Gastroesophageal sphincter (tissue), 4 donors: ENCODE measurements around the gene FMR1. TPM values are rescaled to one million over a fixed set of nuclear protein-coding genes. Genes with fewer than 3 reads are reported as not detected.

Experiments
- ATAC-seq: fragments of 150-250 bp; one replicate; pipeline ENCODE4 v1.9.1; 2016; ENCODE audit warnings: mild to moderate bottlenecking, moderate library complexity
- H3K27ac ChIP-seq, 4 donors: fragments of 200-600 bp; sonication (generic) in 3 of 4; 1 replicate in 3 of 4; 2 replicates in 1 of 4; pipeline ENCODE4 v1.5.1; 2016 to 2019
- H3K27me3 ChIP-seq: fragments of 200-600 bp; sonication (generic); one replicate; pipeline ENCODE4 v1.5.1; 2019
- H3K36me3 ChIP-seq, 2 donors: fragments of 200-600 bp; sonication (generic); one replicate each; pipeline ENCODE4 v1.5.1; 2019; ENCODE audit warnings: control low read depth in 1 of 2
- H3K4me1 ChIP-seq, 3 donors: fragments of 200-600 bp; sonication (generic); 1 replicate in 2 of 3; 2 replicates in 1 of 3; pipeline ENCODE4 v1.5.1; 2016 to 2019; ENCODE audit warnings: control low read depth in 2 of 3
- H3K4me3 ChIP-seq, 2 donors: fragments of 200-600 bp; sonication (generic); one replicate each; pipeline ENCODE4 v1.5.1; 2019; ENCODE audit warnings: mild to moderate bottlenecking in 1 of 2, moderate library complexity in 1 of 2
- H3K9me3 ChIP-seq, 3 donors: fragments of 200-600 bp; sonication (generic); one replicate each; pipeline ENCODE4 v1.5.1; 2017 to 2019; ENCODE audit warnings: control low read depth in 2 of 3
- EP300 ChIP-seq: sonication (generic); formaldehyde crosslinking; IDR thresholded peaks from one replicate; pipeline ENCODE4 v1.6.1; 2017; ENCODE audit warnings: antibody characterized with exemption, mild to moderate bottlenecking
- POLR2A ChIP-seq, 2 donors: fragments of 450-650 bp; IDR thresholded peaks; one replicate each; pipeline ENCODE4 v1.6.1; 2017; ENCODE audit warnings: antibody characterized with exemption in 2 of 2, mild to moderate bottlenecking in 2 of 2, moderate library complexity in 1 of 2
- POLR2AphosphoS5 ChIP-seq: sonication (generic); formaldehyde crosslinking; IDR thresholded peaks from one replicate; pipeline ENCODE4 v1.6.1; 2017; ENCODE audit warnings: antibody characterized with exemption
- whole genome bisulfite sequencing, 2 donors: methylation state at CpG; one replicate each; pipeline ENCODE4 v1.1.5; 2018; ENCODE audit warnings: low coverage in 1 of 2; 5-methylcytosine and 5-hydroxymethylcytosine counted together
- total RNA-seq, 4 donors: library from RNA; depleted of rRNA; stranded (reverse); fragments of >200 nt; gene quantifications; one replicate each; pipeline ENCODE4 v1.1.0, GENCODE V29; 2016
- TF ChIP-seq, protein P1 (sequence below), 4 experiments: fragments of 200-600 bp in 2 of 4; fragments of 450-650 bp in 2 of 4; sonication (generic) in 1 of 4; IDR thresholded peaks; one replicate each; pipeline ENCODE4 v1.5.1; 2017 to 2019; ENCODE audit warnings: antibody characterized with exemption in 4 of 4, mild to moderate bottlenecking in 2 of 4, moderate library complexity in 2 of 4

Gene FMR1
- total RNA-seq, 4 donors from 2014 or later = 23.2 to 36.6 (median 31.5) TPM

DNA sequence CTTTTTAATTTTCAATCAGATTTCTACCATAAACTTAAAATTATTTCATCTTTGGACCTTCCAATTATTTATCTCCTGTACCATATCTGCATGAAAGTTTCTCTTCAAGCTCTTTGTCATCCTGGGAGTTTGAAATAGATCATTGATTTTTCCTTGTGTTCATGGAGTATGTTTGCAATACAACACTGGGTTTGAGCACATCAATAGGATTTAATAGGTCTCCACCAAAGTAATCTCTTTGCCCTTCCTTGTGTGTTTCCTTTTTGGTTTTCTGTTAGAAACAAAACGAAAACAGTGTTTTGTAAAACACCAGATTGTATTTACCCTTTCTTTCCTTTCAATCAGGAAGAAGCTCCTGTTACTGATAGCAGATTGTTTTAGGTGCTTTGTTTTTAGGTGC is 11.9 kb downstream of the FMR1 start:
- no peak overlapping the region for H3K4me3 ChIP-seq
- 50% methylated on average over 1 of the region's 1 CpG; no CpG with 5 or more reads in 1 of the 2 donors for WGBS, 2 donors
- no peaks in the 10 kb centered on the region for H3K27me3 ChIP-seq
- H3K27ac ChIP-seq = no peak overlapping the region
- H3K4me1 ChIP-seq = peaks cover 0 to 9% (median 0%) of the 10 kb centered on the region in 3 donors
- no peak for TF ChIP-seq POLR2AphosphoS5
- TF ChIP-seq POLR2A (IDR thresholded peaks at IDR 0.05) = no peak
- TF ChIP-seq EP300 = no peak
- ATAC-seq = no peak
- no peaks in the 10 kb centered on the region for H3K36me3 ChIP-seq
- no peaks in the 10 kb centered on the region for H3K9me3 ChIP-seq

DNA sequence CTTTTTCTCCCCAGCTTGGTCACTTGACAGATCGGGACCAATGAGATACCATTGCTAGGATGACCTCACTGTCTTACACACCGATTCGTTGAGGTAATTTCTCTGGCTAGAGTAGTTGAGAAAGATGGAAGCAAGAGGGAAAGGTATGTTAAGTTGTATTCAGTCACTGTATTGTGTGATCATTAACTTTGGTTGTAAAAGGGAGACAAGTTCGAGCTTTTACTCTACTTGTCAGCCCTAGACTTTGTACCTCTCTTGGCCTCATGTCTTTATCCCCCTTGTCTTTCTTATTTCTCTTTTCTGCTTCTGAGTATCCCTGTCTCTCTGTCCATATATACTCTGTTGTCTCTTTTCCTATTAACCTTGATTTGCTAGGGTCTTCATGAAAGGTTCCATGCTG is 15.5 kb downstream of the FMR1 start:
- ATAC-seq = no peak
- Histone ChIP-seq H3K4me1 (no peaks in the 10 kb centered on the region), H3K9me3 (no peaks in the 10 kb centered on the region), H3K27me3 (no peaks in the 10 kb centered on the region), H3K27ac (no peak overlapping the region), H3K4me3 (no peak overlapping the region), H3K36me3 (peaks cover 0 to 9% of the 10 kb centered on the region in 2 donors)
- WGBS, 2 donors = 73 to 100% methylated on average over 1 to 3 of the region's 4 CpGs
- TF ChIP-seq, protein P1, sequence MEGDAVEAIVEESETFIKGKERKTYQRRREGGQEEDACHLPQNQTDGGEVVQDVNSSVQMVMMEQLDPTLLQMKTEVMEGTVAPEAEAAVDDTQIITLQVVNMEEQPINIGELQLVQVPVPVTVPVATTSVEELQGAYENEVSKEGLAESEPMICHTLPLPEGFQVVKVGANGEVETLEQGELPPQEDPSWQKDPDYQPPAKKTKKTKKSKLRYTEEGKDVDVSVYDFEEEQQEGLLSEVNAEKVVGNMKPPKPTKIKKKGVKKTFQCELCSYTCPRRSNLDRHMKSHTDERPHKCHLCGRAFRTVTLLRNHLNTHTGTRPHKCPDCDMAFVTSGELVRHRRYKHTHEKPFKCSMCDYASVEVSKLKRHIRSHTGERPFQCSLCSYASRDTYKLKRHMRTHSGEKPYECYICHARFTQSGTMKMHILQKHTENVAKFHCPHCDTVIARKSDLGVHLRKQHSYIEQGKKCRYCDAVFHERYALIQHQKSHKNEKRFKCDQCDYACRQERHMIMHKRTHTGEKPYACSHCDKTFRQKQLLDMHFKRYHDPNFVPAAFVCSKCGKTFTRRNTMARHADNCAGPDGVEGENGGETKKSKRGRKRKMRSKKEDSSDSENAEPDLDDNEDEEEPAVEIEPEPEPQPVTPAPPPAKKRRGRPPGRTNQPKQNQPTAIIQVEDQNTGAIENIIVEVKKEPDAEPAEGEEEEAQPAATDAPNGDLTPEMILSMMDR (IDR thresholded peaks at IDR 0.05) = no peak
- TF ChIP-seq EP300 (no peak), POLR2AphosphoS5 (no peak), POLR2A (IDR thresholded peaks at IDR 0.05) (no peak)

DNA sequence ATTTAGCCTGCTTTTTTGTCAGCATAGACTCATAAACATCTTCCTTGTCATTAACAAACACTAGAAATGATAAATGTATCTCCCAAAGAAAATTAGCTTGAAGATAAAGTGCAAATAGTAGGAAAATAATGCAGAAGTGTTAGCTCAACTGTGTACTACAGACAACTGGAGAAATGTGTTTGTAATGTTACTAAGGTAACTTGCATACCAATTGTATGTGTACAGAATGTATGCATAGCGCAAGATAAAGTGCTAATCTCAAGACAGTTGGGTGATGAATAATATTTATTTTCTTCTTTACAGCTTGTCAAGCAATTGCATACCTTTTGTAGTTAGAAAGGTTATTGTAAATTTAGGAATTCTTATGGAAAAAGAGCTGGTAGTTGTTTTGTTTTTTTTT is 22.1 kb downstream of the FMR1 start:
- Histone ChIP-seq H3K9me3 (no peaks in the 10 kb centered on the region), H3K27ac (no peak overlapping the region), H3K27me3 (no peaks in the 10 kb centered on the region), H3K36me3 (peaks cover 0 to 47% of the 10 kb centered on the region in 2 donors), H3K4me1 (no peaks in the 10 kb centered on the region), H3K4me3 (no peak overlapping the region)
- WGBS, 2 donors = 80 to 100% methylated on average over 1 of the region's 1 CpG
- no peak for TF ChIP-seq POLR2AphosphoS5
- TF ChIP-seq, protein P1 (IDR thresholded peaks at IDR 0.05) = no peak
- no peak for TF ChIP-seq EP300
- no peak for TF ChIP-seq POLR2A (IDR thresholded peaks at IDR 0.05)
- ATAC-seq = no peak

DNA sequence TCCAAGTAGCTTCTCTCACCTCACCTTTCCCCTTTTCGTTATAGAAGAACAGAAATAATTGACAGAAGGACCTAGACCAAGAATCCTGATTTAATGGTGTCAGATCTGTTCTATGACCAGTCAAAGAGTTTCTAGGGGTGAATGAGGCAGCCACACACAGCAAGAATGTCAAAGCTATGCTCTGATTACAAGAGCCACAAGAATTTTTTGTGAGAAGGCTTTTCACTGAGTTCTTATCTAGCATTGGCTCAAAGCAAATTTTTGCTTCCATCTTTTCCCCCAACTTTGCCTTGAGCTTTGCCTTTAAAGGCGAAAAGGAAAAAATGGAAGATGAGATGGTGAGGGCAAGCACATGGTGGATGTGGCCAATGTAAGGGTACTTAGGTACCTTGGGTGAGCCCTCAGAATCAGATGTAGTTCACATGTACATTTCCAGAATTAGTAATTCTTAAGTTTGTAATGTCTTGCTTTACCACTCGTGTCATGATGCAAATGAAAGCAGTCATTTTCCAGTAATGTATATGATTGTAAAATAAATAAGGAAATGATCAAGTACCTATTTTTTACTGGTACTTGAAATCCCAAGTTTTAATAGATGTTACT is 23.5 kb downstream of the FMR1 start:
- WGBS, 2 donors = 64 to 94% methylated on average over 2 to 3 of the region's 3 CpGs
- TF ChIP-seq EP300 (no peak), POLR2AphosphoS5 (no peak), POLR2A (IDR thresholded peaks at IDR 0.05) (no peak)
- TF ChIP-seq, protein P1 (IDR thresholded peaks at IDR 0.05) = no peak
- peaks cover 0 to 55% of the 10 kb centered on the region in 2 donors for H3K36me3 ChIP-seq

DNA sequence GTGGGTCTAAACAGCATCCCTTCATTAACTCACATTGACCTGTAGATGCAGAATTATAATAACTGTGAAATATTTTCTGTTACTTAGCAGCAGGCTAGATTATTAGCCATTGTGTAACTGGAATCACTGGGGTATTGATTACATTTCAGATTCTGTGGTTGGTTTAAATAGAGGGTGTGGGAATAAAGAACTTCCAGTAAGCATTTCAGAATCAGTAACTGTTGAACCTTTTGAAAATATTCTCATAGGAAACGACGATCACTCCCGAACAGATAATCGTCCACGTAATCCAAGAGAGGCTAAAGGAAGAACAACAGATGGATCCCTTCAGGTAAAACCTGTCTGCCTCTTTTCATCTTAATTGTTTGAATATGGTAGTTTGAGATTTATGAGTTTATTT is 33.6 kb downstream of the FMR1 start:
- no peak for TF ChIP-seq EP300
- Histone ChIP-seq H3K27me3 (no peaks in the 10 kb centered on the region), H3K4me3 (no peak overlapping the region), H3K4me1 (no peaks in the 10 kb centered on the region), H3K27ac (no peak overlapping the region), H3K36me3 (peaks cover 0 to 80% of the 10 kb centered on the region in 2 donors), H3K9me3 (no peaks in the 10 kb centered on the region)
- WGBS, 2 donors = 79 to 94% methylated on average over 5 of the region's 5 CpGs
- no peak for ATAC-seq

More for the DNA sequence above, 23.5 kb downstream of the FMR1 start:
- Histone ChIP-seq H3K9me3 (no peaks in the 10 kb centered on the region), H3K27ac (no peak overlapping the region), H3K4me3 (no peak overlapping the region), H3K4me1 (no peaks in the 10 kb centered on the region), H3K27me3 (no peaks in the 10 kb centered on the region)
- no peak for ATAC-seq

DNA sequence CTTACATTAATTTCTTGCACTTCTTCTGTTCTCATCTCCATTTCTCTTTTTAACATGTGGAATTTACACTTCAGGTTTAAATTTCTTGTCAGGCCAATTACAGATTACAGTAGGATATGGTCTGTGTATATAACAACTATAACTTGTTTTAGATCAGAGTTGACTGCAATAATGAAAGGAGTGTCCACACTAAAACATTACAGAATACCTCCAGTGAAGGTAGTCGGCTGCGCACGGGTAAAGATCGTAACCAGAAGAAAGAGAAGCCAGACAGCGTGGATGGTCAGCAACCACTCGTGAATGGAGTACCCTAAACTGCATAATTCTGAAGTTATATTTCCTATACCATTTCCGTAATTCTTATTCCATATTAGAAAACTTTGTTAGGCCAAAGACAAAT is 36.8 kb downstream of the FMR1 start:
- ATAC-seq = no peak
- TF ChIP-seq, protein P1 (IDR thresholded peaks at IDR 0.05) = no peak
- TF ChIP-seq POLR2A (IDR thresholded peaks at IDR 0.05) = no peak
- TF ChIP-seq EP300 = no peak
- no peak for TF ChIP-seq POLR2AphosphoS5
- H3K27ac ChIP-seq = no peak overlapping the region
- H3K4me3 ChIP-seq = no peak overlapping the region
- no peaks in the 10 kb centered on the region for H3K9me3 ChIP-seq
- H3K4me1 ChIP-seq = no peaks in the 10 kb centered on the region
- no peaks in the 10 kb centered on the region for H3K27me3 ChIP-seq
- H3K36me3 ChIP-seq = peaks cover 0 to 53% of the 10 kb centered on the region in 2 donors
- 84 to 86% methylated on average over 6 to 7 of the region's 7 CpGs for WGBS, 2 donors
